Measurements from ENCODE around the gene OSBPL1A. TPM values are rescaled to one million over a fixed set of nuclear protein-coding genes. Genes with fewer than 3 reads are reported as not detected.

Gene OSBPL1A
- total RNA-seq, 4 donors from 2014 or later = 19.1 to 46.7 (median 24.8) TPM

GRCh38 chr18:24426073-24426397, 28.4 kb upstream of the OSBPL1A start:
- intact Hi-C loops (cut with DNase I; ENCODE audit: low total_unique reads) = no loop called here
- H3K4me3 ChIP-seq (ENCODE audit: low read depth, poor library complexity, severe bottlenecking) = peak overlapping the region; percentile 58
- DNase-seq (ENCODE audit: low spot score in 2 of 2) = no peak
- WGBS, 2 donors = 41 to 44% methylated on average over 11 of the region's 11 CpGs
- TF ChIP-seq POLR2A (IDR thresholded peaks at IDR 0.05) = no peak
- no peak for TF ChIP-seq CTCF (IDR thresholded peaks at IDR 0.05)

GRCh38 chr18:24421831-24422230, 24.2 kb upstream of the OSBPL1A start:
- no peak for DNase-seq (ENCODE audit: low spot score in 2 of 2)
- intact Hi-C loops (cut with DNase I; ENCODE audit: low total_unique reads) = no loop called here
- no peak overlapping the region for H3K4me3 ChIP-seq (ENCODE audit: low read depth, poor library complexity, severe bottlenecking)
- 75 to 80% methylated on average over 1 of the region's 1 CpG for WGBS, 2 donors
- no peak for TF ChIP-seq CTCF (IDR thresholded peaks at IDR 0.05)
- no peak for TF ChIP-seq POLR2A (IDR thresholded peaks at IDR 0.05)

GRCh38 chr18:24420551-24420950, 22.9 kb upstream of the OSBPL1A start:
- no peak overlapping the region for H3K4me3 ChIP-seq (ENCODE audit: low read depth, poor library complexity, severe bottlenecking)
- TF ChIP-seq POLR2A (IDR thresholded peaks at IDR 0.05) = no peak
- TF ChIP-seq CTCF (IDR thresholded peaks at IDR 0.05) = no peak
- intact Hi-C loops (cut with DNase I; ENCODE audit: low total_unique reads) = no loop called here
- DNase-seq (ENCODE audit: low spot score in 2 of 2) = no peak
- WGBS, 2 donors = 44 to 71% methylated on average over 4 of the region's 4 CpGs

GRCh38 chr18:24417480-24417879, 19.9 kb upstream of the OSBPL1A start:
- WGBS, 2 donors = 43 to 44% methylated on average over 3 of the region's 3 CpGs
- H3K4me3 ChIP-seq (ENCODE audit: low read depth, poor library complexity, severe bottlenecking) = no peak overlapping the region
- intact Hi-C loops (cut with DNase I; ENCODE audit: low total_unique reads) = no loop called here
- no peak for DNase-seq (ENCODE audit: low spot score in 2 of 2)
- TF ChIP-seq POLR2A (IDR thresholded peaks at IDR 0.05) (no peak), CTCF (IDR thresholded peaks at IDR 0.05) (no peak)

- intact Hi-C loops (cut with DNase I; ENCODE audit: low total_unique reads) = no loop called here
- no peak overlapping the region for H3K4me3 ChIP-seq (ENCODE audit: low read depth, poor library complexity, severe bottlenecking)
- WGBS, 2 donors = 81 to 87% methylated on average over 3 of the region's 3 CpGs
- TF ChIP-seq POLR2A (IDR thresholded peaks at IDR 0.05) = no peak
- no peak for TF ChIP-seq CTCF (IDR thresholded peaks at IDR 0.05)
- DNase-seq (ENCODE audit: low spot score in 2 of 2) = no peak
Measured at GRCh38 chr18:24414349-24415003, 16.9 kb upstream of the OSBPL1A start.

GRCh38 chr18:24413148-24413547, 15.5 kb upstream of the OSBPL1A start:
- no peak for DNase-seq (ENCODE audit: low spot score in 2 of 2)
- 50 to 61% methylated on average over 2 of the region's 2 CpGs for WGBS, 2 donors

More at GRCh38 chr18:24413148-24413547, 15.5 kb upstream of the OSBPL1A start:
- intact Hi-C loops (cut with DNase I; ENCODE audit: low total_unique reads) = no loop called here
- H3K4me3 ChIP-seq (ENCODE audit: low read depth, poor library complexity, severe bottlenecking) = no peak overlapping the region
- TF ChIP-seq CTCF (IDR thresholded peaks at IDR 0.05) (no peak), POLR2A (IDR thresholded peaks at IDR 0.05) (no peak)

Measured in lower leg skin (tissue), 4 donors.